ENCODE measurements around the gene CREBBP. TPM values are rescaled to one million over a fixed set of nuclear protein-coding genes. Genes with fewer than 3 reads are reported as not detected.

The CREBBP gene
- total RNA-seq, 1 experiment from 2014 or later: 79.6 TPM

GRCh38 chr16:3837851-3838586, 42.5 kb downstream of the CREBBP start:
- ChIA-PET POLR2A (ENCODE audit: low non-redundant PET) (no interaction called here), CTCF (no interaction called here)
- Histone ChIP-seq H3K9me3 (ENCODE audit: low read depth, low read length, poor library complexity, severe bottlenecking) (peaks cover 6% of the 10 kb centered on the region), H3K4me1 (ENCODE audit: insufficient read depth, low read length, poor library complexity, severe bottlenecking) (peaks cover 43% of the 10 kb centered on the region), H3K27ac (ENCODE audit: low read depth, low read length, poor library complexity, severe bottlenecking) (no peak overlapping the region), H3K36me3 (ENCODE audit: insufficient read depth, low read length, poor library complexity, severe bottlenecking) (no peaks in the 10 kb centered on the region), H3K27me3 (replicated peaks; ENCODE audit: insufficient read depth, low read depth, low read length, poor library complexity) (no peaks in the 10 kb centered on the region), H3K4me3 (ENCODE audit: low read depth, low read length, poor library complexity, severe bottlenecking) (no peak overlapping the region)
- no peak for TF ChIP-seq EZH2 (IDR thresholded peaks at IDR 0.05; ENCODE audit: borderline replicate concordance, low read depth, low read length, poor library complexity, severe bottlenecking)
- intact Hi-C loops (cut with micrococcal nuclease; ENCODE audit: unreplicated experiment): no loop called here
- DNase-seq (ENCODE audit: low spot score): no peak
- no TSS peak for BruUV-seq (replicated peaks)

GRCh38 chr16:3836641-3837040, 43.9 kb downstream of the CREBBP start:
- peaks cover 31% of the 10 kb centered on the region for H3K4me1 ChIP-seq (ENCODE audit: insufficient read depth, low read length, poor library complexity, severe bottlenecking)
- CTCF ChIA-PET: no interaction called here
- TF ChIP-seq EZH2 (IDR thresholded peaks at IDR 0.05; ENCODE audit: borderline replicate concordance, low read depth, low read length, poor library complexity, severe bottlenecking): no peak
- no peak for TF ChIP-seq CTCF (conservative IDR thresholded peaks at IDR 0.05; ENCODE audit: low read depth, low read length)
- intact Hi-C loops (cut with micrococcal nuclease; ENCODE audit: unreplicated experiment): no loop called here
- no TSS peak for BruUV-seq (replicated peaks)
- H3K36me3 ChIP-seq (ENCODE audit: insufficient read depth, low read length, poor library complexity, severe bottlenecking): peaks cover 3% of the 10 kb centered on the region
- peaks cover 19% of the 10 kb centered on the region for H3K9me3 ChIP-seq (ENCODE audit: low read depth, low read length, poor library complexity, severe bottlenecking)
- POLR2A ChIA-PET (ENCODE audit: low non-redundant PET): no interaction called here
- no peak overlapping the region for H3K4me3 ChIP-seq (ENCODE audit: low read depth, low read length, poor library complexity, severe bottlenecking)
- no peak overlapping the region for H3K27ac ChIP-seq (ENCODE audit: low read depth, low read length, poor library complexity, severe bottlenecking)
- DNase-seq (ENCODE audit: low spot score): no peak
- no peaks in the 10 kb centered on the region for H3K27me3 ChIP-seq (replicated peaks; ENCODE audit: insufficient read depth, low read depth, low read length, poor library complexity)

- Histone ChIP-seq H3K9me3 (ENCODE audit: low read depth, low read length, poor library complexity, severe bottlenecking) (peaks cover 21% of the 10 kb centered on the region), H3K4me3 (ENCODE audit: low read depth, low read length, poor library complexity, severe bottlenecking) (no peak overlapping the region), H3K27ac (ENCODE audit: low read depth, low read length, poor library complexity, severe bottlenecking) (no peak overlapping the region), H3K4me1 (ENCODE audit: insufficient read depth, low read length, poor library complexity, severe bottlenecking) (peaks cover 19% of the 10 kb centered on the region), H3K36me3 (ENCODE audit: insufficient read depth, low read length, poor library complexity, severe bottlenecking) (peaks cover 3% of the 10 kb centered on the region), H3K27me3 (replicated peaks; ENCODE audit: insufficient read depth, low read depth, low read length, poor library complexity) (no peaks in the 10 kb centered on the region)
- CTCF ChIA-PET: no interaction called here
- TF ChIP-seq CTCF (conservative IDR thresholded peaks at IDR 0.05; ENCODE audit: low read depth, low read length) (no peak), EZH2 (IDR thresholded peaks at IDR 0.05; ENCODE audit: borderline replicate concordance, low read depth, low read length, poor library complexity, severe bottlenecking) (no peak)
- BruUV-seq (replicated peaks): no TSS peak
- no peak for DNase-seq (ENCODE audit: low spot score)
- POLR2A ChIA-PET (ENCODE audit: low non-redundant PET): no interaction called here
- intact Hi-C loops (cut with micrococcal nuclease; ENCODE audit: unreplicated experiment): no loop called here
Observed at GRCh38 chr16:3835089-3835602, 45.4 kb downstream of the CREBBP start.

GRCh38 chr16:3832668-3833067, 47.8 kb downstream of the CREBBP start:
- intact Hi-C loops (cut with micrococcal nuclease; ENCODE audit: unreplicated experiment): no loop called here
- POLR2A ChIA-PET (ENCODE audit: low non-redundant PET): no interaction called here
- no peak overlapping the region for H3K4me3 ChIP-seq (ENCODE audit: low read depth, low read length, poor library complexity, severe bottlenecking)
- no peak for DNase-seq (ENCODE audit: low spot score)
- TF ChIP-seq EZH2 (IDR thresholded peaks at IDR 0.05; ENCODE audit: borderline replicate concordance, low read depth, low read length, poor library complexity, severe bottlenecking): no peak
- no peak for TF ChIP-seq CTCF (conservative IDR thresholded peaks at IDR 0.05; ENCODE audit: low read depth, low read length)
- peaks cover 21% of the 10 kb centered on the region for H3K9me3 ChIP-seq (ENCODE audit: low read depth, low read length, poor library complexity, severe bottlenecking)
- H3K36me3 ChIP-seq (ENCODE audit: insufficient read depth, low read length, poor library complexity, severe bottlenecking): peaks cover 3% of the 10 kb centered on the region
- H3K27ac ChIP-seq (ENCODE audit: low read depth, low read length, poor library complexity, severe bottlenecking): no peak overlapping the region
- H3K4me1 ChIP-seq (ENCODE audit: insufficient read depth, low read length, poor library complexity, severe bottlenecking): no peaks in the 10 kb centered on the region
- BruUV-seq (replicated peaks): no TSS peak
- H3K27me3 ChIP-seq (replicated peaks; ENCODE audit: insufficient read depth, low read depth, low read length, poor library complexity): no peaks in the 10 kb centered on the region
- CTCF ChIA-PET: no interaction called here

Data from A673 (cell line).